PC-3 (cell line): ENCODE data around the gene EBLN2. TPM values are rescaled to one million over a fixed set of nuclear protein-coding genes. Genes with fewer than 3 reads are reported as not detected.

Experiments used
- ATAC-seq: fragments of 200-7000 bp; cut with Tn5 transposase; 2 replicates; pipeline ENCODE4 v1.9.1; 2020; ENCODE audit warnings: mild to moderate bottlenecking, moderate library complexity
- BruUV-seq: library from RNA; stranded (reverse); fragments of 400-500 nt; replicated peaks from 2 replicates; lab custom pipeline; 2021; lab: Mats Ljungman, UMichigan
- CTCF ChIA-PET: fragments of 300-600 bp; sonication (Branson Sonifier 250); formaldehyde crosslinking; loops from one replicate; lab custom pipeline; 2022; ENCODE audit warnings: antibody characterized with exemption; lab: Charles Lee
- POLR2A ChIA-PET: fragments of 300-600 bp; sonication (Branson Sonifier 250); formaldehyde crosslinking; loops from one replicate; lab custom pipeline; 2022; ENCODE audit warnings: antibody characterized with exemption; ENCODE audit not compliant: unreplicated experiment; lab: Charles Lee
- DNase-seq: peaks from one replicate; pipeline ENCODE4 v3.0.0-alpha.2; 2015
- H2AFZ ChIP-seq: fragments of 300-600 bp; sonication (generic); 2 replicates; pipeline ENCODE4 v1.6.0; 2016; ENCODE audit warnings: antibody characterized with exemption, low read length
- H3F3A ChIP-seq: fragments of 300-600 bp; sonication (generic); one replicate; pipeline ENCODE4 v1.6.0; 2017; ENCODE audit warnings: antibody characterized with exemption, low read length, control low read depth, mild to moderate bottlenecking; ENCODE audit not compliant: unreplicated experiment
- H3K27ac ChIP-seq: fragments of 300-600 bp; sonication (generic); 2 replicates; pipeline ENCODE4 v1.5.1; 2016; ENCODE audit warnings: mild to moderate bottlenecking, low read length
- H3K27me3 ChIP-seq: fragments of 300-600 bp; sonication (generic); 2 replicates; pipeline ENCODE4 v1.6.1; 2016; ENCODE audit warnings: low read length, mixed read lengths
- H3K36me3 ChIP-seq: fragments of 300-600 bp; sonication (generic); 2 replicates; pipeline ENCODE4 v1.6.1; 2016; ENCODE audit warnings: low read depth, mixed run types, low read length, mixed read lengths
- H3K4me1 ChIP-seq: fragments of 300-600 bp; sonication (generic); 2 replicates; pipeline ENCODE4 v1.5.1; 2016; ENCODE audit warnings: low read length; ENCODE audit not compliant: insufficient read depth
- H3K4me2 ChIP-seq: fragments of 300-600 bp; sonication (generic); 2 replicates; pipeline ENCODE4 v1.6.0; 2016; ENCODE audit warnings: low read length
- H3K4me3 ChIP-seq: fragments of 300-600 bp; sonication (generic); 2 replicates; pipeline ENCODE4 v1.5.1; 2016; ENCODE audit warnings: mild to moderate bottlenecking, low read length, mixed read lengths
- H3K79me2 ChIP-seq: fragments of 300-600 bp; sonication (generic); 2 replicates; pipeline ENCODE4 v1.6.1; 2017; ENCODE audit warnings: low read length, mixed read lengths
- H3K9ac ChIP-seq: fragments of 300-600 bp; sonication (generic); 2 replicates; pipeline ENCODE4 v1.6.0; 2016; ENCODE audit warnings: mild to moderate bottlenecking, low read length
- H3K9me2 ChIP-seq: fragments of 300-600 bp; sonication (generic); replicated peaks from 2 replicates; pipeline ENCODE4 v1.6.1; 2016; ENCODE audit warnings: mixed run types, low read length, mixed read lengths
- H3K9me3 ChIP-seq: fragments of 300-600 bp; sonication (generic); 2 replicates; pipeline ENCODE4 v1.6.1; 2016; ENCODE audit warnings: low read length, mixed read lengths
- H4K20me1 ChIP-seq: fragments of 300-600 bp; sonication (generic); 2 replicates; pipeline ENCODE4 v1.6.1; 2016; ENCODE audit warnings: low read length, mixed read lengths
- EZH2 ChIP-seq: fragments of 300-600 bp; sonication (generic); IDR thresholded peaks from one replicate; pipeline ENCODE4 v1.6.1; 2017; ENCODE audit warnings: antibody characterized with exemption, mild to moderate bottlenecking, low read length; ENCODE audit not compliant: unreplicated experiment
- EZH2phosphoT487 ChIP-seq: fragments of 300-600 bp; sonication (generic); IDR thresholded peaks from 2 replicates; pipeline ENCODE4 v1.6.1; 2018; ENCODE audit warnings: mild to moderate bottlenecking, antibody characterized with exemption, low read length, borderline replicate concordance
- intact Hi-C: fragments of 100-400 bp; cut with micrococcal nuclease; formaldehyde crosslinking; loops from 2 replicates; pipeline ENCODE4 v1.9.0; 2023
- total RNA-seq: library from RNA; depleted of rRNA; stranded (reverse); fragments of >200 nt; gene quantifications from 2 replicates; pipeline ENCODE4 v1.2.3, GENCODE V29; 2014
- TF ChIP-seq, protein P1 (sequence below): fragments of 300-600 bp; sonication (generic); conservative IDR thresholded peaks from 2 replicates; pipeline ENCODE4 v1.5.1; 2017; ENCODE audit warnings: antibody characterized with exemption, low read depth, mild to moderate bottlenecking, low read length

EBLN2 gene
- total RNA-seq, 1 experiment from 2014 or later = 6.2 TPM

DNA sequence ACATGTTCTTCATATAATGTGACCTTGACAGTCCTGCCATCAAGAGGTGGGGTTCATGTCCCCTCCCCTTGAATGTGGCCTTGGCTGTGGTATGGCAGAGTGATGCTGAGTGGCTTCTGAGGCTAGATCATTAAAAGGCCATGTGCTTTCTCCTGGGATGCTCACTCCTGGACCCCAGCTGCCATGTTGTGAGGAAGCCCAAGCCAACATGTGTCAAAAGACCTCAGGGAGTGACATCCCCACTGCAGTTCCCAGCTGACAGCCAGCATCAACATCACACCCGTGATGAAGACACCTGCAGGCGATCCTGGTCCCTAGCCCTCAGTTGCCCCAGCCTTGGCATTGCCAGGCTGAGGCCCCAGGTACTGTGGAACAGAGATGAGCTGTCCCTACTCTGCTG is 36.6 kb downstream of the EBLN2 start:
- H3K4me2 ChIP-seq = no peak overlapping the region
- no peak overlapping the region for H3K9ac ChIP-seq
- no peaks in the 10 kb centered on the region for H3K36me3 ChIP-seq
- H3K79me2 ChIP-seq = no peaks in the 10 kb centered on the region
- intact Hi-C loops = no loop called here
- ChIA-PET CTCF (no interaction called here), POLR2A (no interaction called here)
- H3K4me3 ChIP-seq = no peak overlapping the region
- no peaks in the 10 kb centered on the region for H3F3A ChIP-seq
- DNase-seq (no peak), ATAC-seq (no peak)
- no peak overlapping the region for H2AFZ ChIP-seq
- H4K20me1 ChIP-seq = no peaks in the 10 kb centered on the region
- no peaks in the 10 kb centered on the region for H3K9me2 ChIP-seq
- BruUV-seq = no TSS peak
- peaks cover 27% of the 10 kb centered on the region for H3K27me3 ChIP-seq
- no peaks in the 10 kb centered on the region for H3K9me3 ChIP-seq
- H3K4me1 ChIP-seq = no peaks in the 10 kb centered on the region
- H3K27ac ChIP-seq = no peak overlapping the region
- no peak for TF ChIP-seq EZH2
- no peak for TF ChIP-seq EZH2phosphoT487
- TF ChIP-seq, protein P1, sequence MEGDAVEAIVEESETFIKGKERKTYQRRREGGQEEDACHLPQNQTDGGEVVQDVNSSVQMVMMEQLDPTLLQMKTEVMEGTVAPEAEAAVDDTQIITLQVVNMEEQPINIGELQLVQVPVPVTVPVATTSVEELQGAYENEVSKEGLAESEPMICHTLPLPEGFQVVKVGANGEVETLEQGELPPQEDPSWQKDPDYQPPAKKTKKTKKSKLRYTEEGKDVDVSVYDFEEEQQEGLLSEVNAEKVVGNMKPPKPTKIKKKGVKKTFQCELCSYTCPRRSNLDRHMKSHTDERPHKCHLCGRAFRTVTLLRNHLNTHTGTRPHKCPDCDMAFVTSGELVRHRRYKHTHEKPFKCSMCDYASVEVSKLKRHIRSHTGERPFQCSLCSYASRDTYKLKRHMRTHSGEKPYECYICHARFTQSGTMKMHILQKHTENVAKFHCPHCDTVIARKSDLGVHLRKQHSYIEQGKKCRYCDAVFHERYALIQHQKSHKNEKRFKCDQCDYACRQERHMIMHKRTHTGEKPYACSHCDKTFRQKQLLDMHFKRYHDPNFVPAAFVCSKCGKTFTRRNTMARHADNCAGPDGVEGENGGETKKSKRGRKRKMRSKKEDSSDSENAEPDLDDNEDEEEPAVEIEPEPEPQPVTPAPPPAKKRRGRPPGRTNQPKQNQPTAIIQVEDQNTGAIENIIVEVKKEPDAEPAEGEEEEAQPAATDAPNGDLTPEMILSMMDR = no peak

DNA sequence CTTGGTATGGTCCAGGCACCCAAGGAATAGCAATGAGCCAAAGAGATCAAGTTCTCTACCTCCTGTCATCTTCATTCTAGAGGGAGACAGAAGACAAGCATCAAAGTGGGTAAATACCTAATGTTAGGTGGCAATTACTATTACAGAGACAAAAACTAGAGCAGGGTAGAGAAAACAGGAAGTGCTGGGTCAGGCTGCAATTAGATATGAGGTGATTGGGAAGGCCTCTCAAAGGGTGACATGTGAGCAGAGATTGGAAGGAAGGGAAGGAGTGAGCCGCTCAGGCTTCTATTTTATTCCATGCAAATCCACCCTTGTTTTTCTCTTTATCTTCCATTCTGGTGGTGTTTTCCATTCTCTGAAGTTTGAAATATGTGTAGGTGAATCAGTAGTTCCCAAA is 37.4 kb downstream of the EBLN2 start:
- POLR2A ChIA-PET = no interaction called here
- H3K9me2 ChIP-seq = no peaks in the 10 kb centered on the region
- no peaks in the 10 kb centered on the region for H3K9me3 ChIP-seq
- BruUV-seq = no TSS peak
- H3K79me2 ChIP-seq = no peaks in the 10 kb centered on the region
- DNase-seq (no peak), ATAC-seq (no peak)
- no peaks in the 10 kb centered on the region for H3K36me3 ChIP-seq
- intact Hi-C loops = no loop called here
- no peaks in the 10 kb centered on the region for H3K4me1 ChIP-seq
- H3K27me3 ChIP-seq = peaks cover 35% of the 10 kb centered on the region
- H3K4me3 ChIP-seq = no peak overlapping the region
- H3K27ac ChIP-seq = no peak overlapping the region
- no peak for TF ChIP-seq EZH2
- TF ChIP-seq, protein P1 = no peak
- no peak for TF ChIP-seq EZH2phosphoT487
- no peak overlapping the region for H3K9ac ChIP-seq
- CTCF ChIA-PET = no interaction called here
- H3F3A ChIP-seq = no peaks in the 10 kb centered on the region
- no peaks in the 10 kb centered on the region for H4K20me1 ChIP-seq
- H3K4me2 ChIP-seq = no peak overlapping the region
- H2AFZ ChIP-seq = no peak overlapping the region

DNA sequence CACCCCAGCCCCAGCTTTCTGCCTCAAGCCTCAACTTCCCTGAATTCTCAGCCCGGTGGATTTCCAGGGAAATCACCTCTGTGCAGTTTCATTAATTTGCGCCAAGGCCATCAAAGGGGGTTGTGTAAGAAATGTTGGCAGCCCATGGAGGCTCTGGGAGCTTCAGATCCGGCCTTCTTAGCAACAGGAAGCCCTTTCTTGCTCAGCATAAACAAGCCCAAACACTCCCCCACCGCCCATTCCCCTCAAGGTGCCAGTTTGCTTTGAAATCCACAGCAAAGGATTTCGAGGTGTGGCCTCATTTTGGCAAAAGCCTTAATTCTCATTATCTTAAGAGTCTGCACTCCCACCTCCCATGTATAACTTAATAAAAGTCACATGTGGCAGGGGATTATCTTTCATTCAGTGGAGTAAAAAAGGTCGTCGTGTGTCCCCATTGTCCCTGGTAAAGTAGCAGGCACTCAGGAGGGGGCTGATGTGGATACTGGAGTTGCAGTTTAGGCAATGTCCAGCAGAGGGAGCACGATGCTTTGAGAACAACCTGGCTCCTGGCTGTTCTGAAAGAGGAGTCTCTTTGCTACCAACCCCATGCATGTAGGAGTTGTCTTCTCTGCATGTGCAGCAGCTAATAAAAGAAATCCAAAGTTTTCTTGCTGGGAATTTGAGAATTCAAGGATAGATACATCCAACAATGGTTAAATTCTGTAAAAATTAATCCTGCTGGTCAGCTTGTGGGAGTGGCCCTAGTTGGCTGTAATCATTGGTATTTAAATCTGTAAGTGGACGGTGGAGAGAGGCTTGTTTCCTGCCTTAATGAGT is 39.5 kb downstream of the EBLN2 start:
- H3K4me1 ChIP-seq = no peaks in the 10 kb centered on the region
- no peaks in the 10 kb centered on the region for H3K9me2 ChIP-seq
- H3F3A ChIP-seq = no peaks in the 10 kb centered on the region
- no peak overlapping the region for H3K4me3 ChIP-seq
- TF ChIP-seq EZH2phosphoT487 (no peak), EZH2 (no peak)
- TF ChIP-seq, protein P1 = peak; percentile 96
- DNase-seq = peak; percentile 92
- no TSS peak for BruUV-seq
- POLR2A ChIA-PET = no interaction called here
- H3K36me3 ChIP-seq = no peaks in the 10 kb centered on the region
- peaks cover 42% of the 10 kb centered on the region for H3K27me3 ChIP-seq
- no peak overlapping the region for H3K27ac ChIP-seq
- H3K9me3 ChIP-seq = no peaks in the 10 kb centered on the region
- H3K9ac ChIP-seq = no peak overlapping the region
- H3K79me2 ChIP-seq = no peaks in the 10 kb centered on the region
- no peaks in the 10 kb centered on the region for H4K20me1 ChIP-seq
- no peak overlapping the region for H3K4me2 ChIP-seq
- intact Hi-C loops = loop anchor here (1.0 kb wide), 2 partner anchors 331 to 401 kb away; no protein-coding TSS in a partner anchor
- no peak overlapping the region for H2AFZ ChIP-seq
- peak; percentile 95 for ATAC-seq
- CTCF ChIA-PET = no interaction called here
